CD4-positive, alpha-beta T cell treated with Interleukin-4 for 4 hours (primary cell): ENCODE data around the gene ERC1.

Source experiments
- DNase-seq: peaks from one replicate; pipeline ENCODE4 v3.0.0-alpha.2; 2020

ERC1 gene

GRCh38 chr12:1362143-1362662 is 371.2 kb downstream of the ERC1 start:
- DNase-seq, result no peak

GRCh38 chr12:1365703-1366102 is 374.7 kb downstream of the ERC1 start:
- DNase-seq, result no peak

GRCh38 chr12:1367331-1368291 is 376.6 kb downstream of the ERC1 start:
- DNase-seq, result no peak

GRCh38 chr12:1369460-1369859 is 378.4 kb downstream of the ERC1 start:
- no peak for DNase-seq

GRCh38 chr12:1369938-1370500 is 379.0 kb downstream of the ERC1 start:
- no peak for DNase-seq

GRCh38 chr12:1373901-1374735 is 383.1 kb downstream of the ERC1 start:
- DNase-seq, result no peak

- no peak for DNase-seq
Measured at GRCh38 chr12:1375323-1375722, 384.3 kb downstream of the ERC1 start.

- DNase-seq, result no peak
Measured at GRCh38 chr12:1377117-1377516, 386.1 kb downstream of the ERC1 start.

- DNase-seq, result no peak
Measured at GRCh38 chr12:1377681-1378080, 386.7 kb downstream of the ERC1 start.

GRCh38 chr12:1380171-1380851 is 389.3 kb downstream of the ERC1 start:
- no peak for DNase-seq

- DNase-seq, result no peak
Measured at GRCh38 chr12:1382151-1382550, 391.1 kb downstream of the ERC1 start.

- no peak for DNase-seq
Measured at GRCh38 chr12:1382826-1383225, 391.8 kb downstream of the ERC1 start.

- DNase-seq, result no peak
Measured at GRCh38 chr12:1383758-1384157, 392.7 kb downstream of the ERC1 start.

GRCh38 chr12:1384910-1385309 is 393.9 kb downstream of the ERC1 start:
- no peak for DNase-seq

GRCh38 chr12:1391722-1392121 is 400.7 kb downstream of the ERC1 start:
- DNase-seq, result no peak

- DNase-seq, result no peak
Measured at GRCh38 chr12:1395421-1395955, 404.5 kb downstream of the ERC1 start.

- DNase-seq, result no peak
Measured at GRCh38 chr12:1398673-1399072, 407.6 kb downstream of the ERC1 start.

- no peak for DNase-seq
Measured at GRCh38 chr12:1401891-1402290, 410.9 kb downstream of the ERC1 start.

GRCh38 chr12:1403417-1403816 is 412.4 kb downstream of the ERC1 start:
- no peak for DNase-seq

- DNase-seq, result no peak
Measured at GRCh38 chr12:1405619-1406018, 414.6 kb downstream of the ERC1 start.

GRCh38 chr12:1410794-1411193 is 419.8 kb downstream of the ERC1 start:
- DNase-seq, result no peak

- no peak for DNase-seq
Measured at GRCh38 chr12:1413930-1414329, 422.9 kb downstream of the ERC1 start.
